SK-N-SH (cell line): ENCODE results near the gene MSMP.

Experiments used
- EZH2phosphoT487 ChIP-seq: fragments of 200-600 bp; sonication (generic); IDR thresholded peaks from 2 replicates; pipeline ENCODE4 v1.6.1; 2017; ENCODE audit warnings: low read depth, mixed run types, mild to moderate bottlenecking, antibody characterized with exemption, moderate library complexity, borderline replicate concordance
- POLR2AphosphoS5 ChIP-seq: IDR thresholded peaks from 2 replicates; pipeline ENCODE4 v1.6.1; 2012; ENCODE audit warnings: low read depth, low read length

- TF ChIP-seq POLR2AphosphoS5 (no peak), EZH2phosphoT487 (no peak)
Measured at GRCh38 chr9:35705836-35706430, 48.1 kb downstream of the MSMP start.
